K562 (cell line): ENCODE results near the gene TMEM184A. TPM values are rescaled to one million over a fixed set of nuclear protein-coding genes. Genes with fewer than 3 reads are reported as not detected.

Experiments used
- BRD9 ChIP-seq: fragments of 450-650 bp; IDR thresholded peaks from 2 replicates; pipeline ENCODE4 v1.6.1; 2018; ENCODE audit warnings: low read depth; ENCODE audit not compliant: partially characterized antibody
- CBX3 ChIP-seq, 2 experiments: IDR thresholded peaks; 1 replicate in 1 of 2; 2 replicates in 1 of 2; pipeline ENCODE4 v1.6.1; 2012; ENCODE audit warnings: inconsistent platforms in 2 of 2, low read length in 2 of 2, borderline replicate concordance in 1 of 2, control low read depth in 1 of 2
- E2F3 ChIP-seq: fragments of 250-450 bp; sonication (Bioruptor Pico); IDR thresholded peaks from 2 replicates; pipeline ENCODE4 v1.4.0; 2020; ENCODE audit warnings: mild to moderate bottlenecking
- ELF1 ChIP-seq: fragments of 200-800 bp; sonication (Bioruptor generic); IDR thresholded peaks from 2 replicates; pipeline ENCODE4 v1.6.1; 2016; ENCODE audit warnings: missing genetic modification characterization, missing compliant biosample characterization
- HDAC8 ChIP-seq: fragments of 450-650 bp; IDR thresholded peaks from 2 replicates; pipeline ENCODE4 v1.6.1; 2016; ENCODE audit warnings: mild to moderate bottlenecking, missing genetic modification characterization, moderate library complexity, missing compliant biosample characterization
- JUND ChIP-seq, 2 experiments: IDR thresholded peaks; 2 replicates in 1 of 2; 3 replicates in 1 of 2; pipeline ENCODE4 v1.6.1; 2011; ENCODE audit warnings: borderline replicate concordance in 2 of 2, low read depth in 2 of 2, low read length in 2 of 2, improper control_type of control experiment in 1 of 2, missing biosample characterization in 1 of 2, missing genetic modification characterization in 1 of 2, missing genetic modification reagents in 1 of 2
- KAT8 ChIP-seq: fragments of 450-650 bp; IDR thresholded peaks from 2 replicates; pipeline ENCODE4 v1.6.1; 2016; ENCODE audit warnings: low read depth, mild to moderate bottlenecking
- KLF16 ChIP-seq: IDR thresholded peaks from 2 replicates; pipeline ENCODE4 v1.6.1; 2016; ENCODE audit warnings: antibody characterized with exemption
- LARP7 ChIP-seq: fragments of 450-650 bp; IDR thresholded peaks from 2 replicates; pipeline ENCODE4 v1.6.1; 2016
- NCOA6 ChIP-seq: fragments of 450-650 bp; IDR thresholded peaks from 2 replicates; pipeline ENCODE4 v1.6.1; 2017; ENCODE audit warnings: mild to moderate bottlenecking
- NFE2 ChIP-seq: IDR thresholded peaks from 2 replicates; pipeline ENCODE4 v1.6.1; 2014; ENCODE audit warnings: antibody characterized with exemption, low read depth
- RBFOX2 ChIP-seq: fragments of 200-400 bp; formaldehyde crosslinking; IDR thresholded peaks from 2 replicates; pipeline ENCODE4 v1.6.1; 2017; ENCODE audit warnings: low read depth, mild to moderate bottlenecking, low read length, moderate library complexity
- RNF2 ChIP-seq: sonication (generic); IDR thresholded peaks from 2 replicates; pipeline ENCODE4 v1.6.1; 2016
- SAFB2 ChIP-seq: fragments of 200-400 bp; formaldehyde crosslinking; IDR thresholded peaks from 2 replicates; pipeline ENCODE4 v1.6.1; 2018; ENCODE audit warnings: borderline replicate concordance, low read length, low read depth, moderate library complexity; ENCODE audit not compliant: severe bottlenecking
- SP1 ChIP-seq: sonication (generic); formaldehyde crosslinking; IDR thresholded peaks from 2 replicates; pipeline ENCODE4 v1.8.1; 2022; ENCODE audit warnings: mild to moderate bottlenecking, missing genetic modification reagents
- TAF15 ChIP-seq: fragments of 200-400 bp; formaldehyde crosslinking; IDR thresholded peaks from 2 replicates; pipeline ENCODE4 v1.6.1; 2017; ENCODE audit warnings: mild to moderate bottlenecking, low read depth, low read length, moderate library complexity
- TGIF2 ChIP-seq: sonication (generic); formaldehyde crosslinking; IDR thresholded peaks from 2 replicates; pipeline ENCODE4 v1.8.1; 2022; ENCODE audit warnings: mild to moderate bottlenecking, missing genetic modification reagents, moderate library complexity
- YY1 ChIP-seq, 3 experiments: IDR thresholded peaks; 2 replicates each; pipeline ENCODE4 v1.6.1; 2011; ENCODE audit warnings: low read length in 2 of 3, mild to moderate bottlenecking in 2 of 3, moderate library complexity in 2 of 3, borderline replicate concordance in 1 of 3, control low read depth in 1 of 3, low read depth in 1 of 3; ENCODE audit not compliant: insufficient read depth in 3 of 3, insufficient replicate concordance in 2 of 3, control insufficient read depth in 1 of 3, insufficient read length in 1 of 3; ENCODE audit errors: extremely low read depth in 1 of 3
- ZFX ChIP-seq: sonication (generic); formaldehyde crosslinking; IDR thresholded peaks from 2 replicates; pipeline ENCODE4 v1.8.0; 2022; ENCODE audit warnings: mild to moderate bottlenecking, missing genetic modification reagents, moderate library complexity
- ZNF174 ChIP-seq: fragments of 250-450 bp; sonication (Bioruptor Pico); IDR thresholded peaks from 2 replicates; pipeline ENCODE4 v1.4.0; 2020; ENCODE audit warnings: mild to moderate bottlenecking
- ZNF3 ChIP-seq: fragments of 250-450 bp; sonication (Bioruptor Pico); IDR thresholded peaks from 2 replicates; pipeline ENCODE4 v1.5.0; 2021; ENCODE audit warnings: mild to moderate bottlenecking, moderate library complexity
- ZNF57 ChIP-seq: fragments of 450-650 bp; formaldehyde crosslinking; IDR thresholded peaks from 2 replicates; pipeline ENCODE4 v1.4.0; 2020; ENCODE audit warnings: mild to moderate bottlenecking, moderate library complexity
- polyA plus RNA-seq, 8 experiments: library from polyadenylated mRNA; depleted of rRNA in 4 of 8; stranded (reverse) in 5 of 8; unstranded in 3 of 8; fragments of >200 nt; fragmentation: Nextera tagmentation in 2 of 8; fragmentation: Illumina TruSeq in 1 of 8; extraction: Ambion mirVana in 2 of 8; extraction: Trizol in 1 of 8; gene quantifications; 2 replicates each; pipeline versions ENCODE4 v1.2.1 to v1.2.3, GENCODE V29; 2011 to 2014; ENCODE audit warnings: inconsistent platforms in 1 of 8, missing spikeins in 1 of 8
- total RNA-seq, 7 experiments: library from RNA; depleted of rRNA in 6 of 7; stranded (reverse); fragments of >200 nt in 6 of 7; fragmentation: Illumina TruSeq in 2 of 7; extraction: Trizol in 2 of 7; gene quantifications; 2 replicates each; pipeline versions ENCODE4 v1.2.1 to v1.2.3, GENCODE V29; 2011 to 2021; ENCODE audit warnings: low replicate concordance in 1 of 7
- TF ChIP-seq, protein P1 (sequence below): IDR thresholded peaks from 2 replicates; pipeline ENCODE4 v1.6.1; 2011; ENCODE audit not compliant: insufficient read length; ENCODE audit errors: extremely low read depth
- TF ChIP-seq, protein P2 (sequence below): sonication (generic); formaldehyde crosslinking; IDR thresholded peaks from 2 replicates; pipeline ENCODE4 v1.8.1; 2022; ENCODE audit warnings: missing genetic modification reagents
- TF ChIP-seq, protein P3 (sequence below): fragments of 450-650 bp; IDR thresholded peaks from 2 replicates; pipeline ENCODE4 v1.6.1; 2016; ENCODE audit warnings: mild to moderate bottlenecking

TMEM184A gene
- total and polyA plus RNA-seq, 9 of the 15 experiments (the other 6 are each of a cell fraction or from before 2014, with no cell fraction given): 0.10 to 0.18 (median 0.11) TPM; not detected in 6

DNA sequence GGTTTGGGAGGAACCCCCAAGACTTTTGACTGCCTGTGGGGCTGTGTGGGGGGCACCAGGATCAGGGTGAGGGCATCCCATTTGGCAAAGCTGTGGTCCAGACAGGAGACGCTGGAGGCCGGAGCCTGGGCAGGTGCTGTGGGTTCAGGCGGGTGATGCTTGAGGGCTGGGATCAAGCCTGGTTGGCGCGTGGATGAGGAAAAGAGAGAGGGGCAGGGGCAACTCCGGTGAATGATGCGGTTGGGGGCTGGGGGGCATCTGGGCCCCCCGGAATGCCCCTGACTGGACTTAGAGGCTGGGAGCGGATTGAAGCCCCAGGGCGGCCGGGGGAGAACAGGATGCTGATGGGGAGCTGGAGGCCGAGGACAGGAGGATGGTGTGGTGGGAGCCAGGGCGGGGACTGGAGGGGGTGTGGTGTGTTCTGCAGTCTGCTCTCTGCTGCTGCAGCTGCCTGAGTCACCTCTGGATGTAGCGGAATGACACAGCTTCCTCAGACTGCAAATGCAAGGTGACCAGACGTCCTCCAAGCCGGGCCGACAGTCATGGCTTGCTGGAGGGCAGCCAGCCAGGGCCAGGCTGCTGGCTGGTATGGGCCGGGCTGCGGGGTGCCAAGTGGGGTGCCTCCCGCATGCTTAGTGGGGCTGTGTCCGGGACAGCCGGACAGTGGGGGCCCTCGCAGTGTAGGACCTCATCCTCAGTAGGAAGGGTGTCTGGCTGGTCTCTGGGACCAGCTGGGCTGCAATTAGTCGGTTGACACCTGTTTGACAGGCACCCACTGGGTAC, 22.3 kb downstream of the TMEM184A start (continued):
- TF ChIP-seq ZNF57 (CRISPR knock-in tag) (no peak), ZFX (CRISPR knock-in tag) (no peak), BRD9 (no peak), TAF15 (no peak), CBX3 (IDR thresholded peaks at IDR 0.05; ENCODE audit: borderline replicate concordance in 1 of 2, low read length in 2 of 2) (no peak), RBFOX2 (peak; percentile 56), NCOA6 (no peak), ZNF3 (no peak), TGIF2 (CRISPR knock-in tag) (no peak), YY1 (IDR thresholded peaks at IDR 0.05; ENCODE audit: borderline replicate concordance in 1 of 3, control insufficient read depth in 1 of 3, extremely low read depth in 1 of 3, insufficient read depth in 3 of 3, insufficient read length in 1 of 3, insufficient replicate concordance in 2 of 3, low read depth in 1 of 3, low read length in 2 of 3) (peak in 1 of 3 experiments; percentile 10), HDAC8 (tag) (no peak), NFE2 (peak; percentile 89), SAFB2 (no peak), SP1 (CRISPR knock-in tag) (no peak), ELF1 (tag) (no peak), KAT8 (no peak), LARP7 (no peak), ZNF174 (CRISPR knock-in tag) (no peak), JUND (IDR thresholded peaks at IDR 0.05; ENCODE audit: borderline replicate concordance, low read depth, low read length) (peak; percentile 85), JUND (tag; IDR thresholded peaks at IDR 0.05; ENCODE audit: borderline replicate concordance, low read depth, low read length) (peak; percentile 73; the same call in 1 of the 3 replicates), RNF2 (no peak), E2F3 (CRISPR knock-in tag) (no peak), KLF16 (no peak)
- TF ChIP-seq, protein P1, sequence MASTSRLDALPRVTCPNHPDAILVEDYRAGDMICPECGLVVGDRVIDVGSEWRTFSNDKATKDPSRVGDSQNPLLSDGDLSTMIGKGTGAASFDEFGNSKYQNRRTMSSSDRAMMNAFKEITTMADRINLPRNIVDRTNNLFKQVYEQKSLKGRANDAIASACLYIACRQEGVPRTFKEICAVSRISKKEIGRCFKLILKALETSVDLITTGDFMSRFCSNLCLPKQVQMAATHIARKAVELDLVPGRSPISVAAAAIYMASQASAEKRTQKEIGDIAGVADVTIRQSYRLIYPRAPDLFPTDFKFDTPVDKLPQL: no peak
- TF ChIP-seq, protein P2, sequence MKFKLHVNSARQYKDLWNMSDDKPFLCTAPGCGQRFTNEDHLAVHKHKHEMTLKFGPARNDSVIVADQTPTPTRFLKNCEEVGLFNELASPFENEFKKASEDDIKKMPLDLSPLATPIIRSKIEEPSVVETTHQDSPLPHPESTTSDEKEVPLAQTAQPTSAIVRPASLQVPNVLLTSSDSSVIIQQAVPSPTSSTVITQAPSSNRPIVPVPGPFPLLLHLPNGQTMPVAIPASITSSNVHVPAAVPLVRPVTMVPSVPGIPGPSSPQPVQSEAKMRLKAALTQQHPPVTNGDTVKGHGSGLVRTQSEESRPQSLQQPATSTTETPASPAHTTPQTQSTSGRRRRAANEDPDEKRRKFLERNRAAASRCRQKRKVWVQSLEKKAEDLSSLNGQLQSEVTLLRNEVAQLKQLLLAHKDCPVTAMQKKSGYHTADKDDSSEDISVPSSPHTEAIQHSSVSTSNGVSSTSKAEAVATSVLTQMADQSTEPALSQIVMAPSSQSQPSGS: no peak
- TF ChIP-seq, protein P3, sequence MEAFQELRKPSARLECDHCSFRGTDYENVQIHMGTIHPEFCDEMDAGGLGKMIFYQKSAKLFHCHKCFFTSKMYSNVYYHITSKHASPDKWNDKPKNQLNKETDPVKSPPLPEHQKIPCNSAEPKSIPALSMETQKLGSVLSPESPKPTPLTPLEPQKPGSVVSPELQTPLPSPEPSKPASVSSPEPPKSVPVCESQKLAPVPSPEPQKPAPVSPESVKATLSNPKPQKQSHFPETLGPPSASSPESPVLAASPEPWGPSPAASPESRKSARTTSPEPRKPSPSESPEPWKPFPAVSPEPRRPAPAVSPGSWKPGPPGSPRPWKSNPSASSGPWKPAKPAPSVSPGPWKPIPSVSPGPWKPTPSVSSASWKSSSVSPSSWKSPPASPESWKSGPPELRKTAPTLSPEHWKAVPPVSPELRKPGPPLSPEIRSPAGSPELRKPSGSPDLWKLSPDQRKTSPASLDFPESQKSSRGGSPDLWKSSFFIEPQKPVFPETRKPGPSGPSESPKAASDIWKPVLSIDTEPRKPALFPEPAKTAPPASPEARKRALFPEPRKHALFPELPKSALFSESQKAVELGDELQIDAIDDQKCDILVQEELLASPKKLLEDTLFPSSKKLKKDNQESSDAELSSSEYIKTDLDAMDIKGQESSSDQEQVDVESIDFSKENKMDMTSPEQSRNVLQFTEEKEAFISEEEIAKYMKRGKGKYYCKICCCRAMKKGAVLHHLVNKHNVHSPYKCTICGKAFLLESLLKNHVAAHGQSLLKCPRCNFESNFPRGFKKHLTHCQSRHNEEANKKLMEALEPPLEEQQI: no peak
